Measurements from ENCODE around the gene ASF1B.
A peak's percentile ranks its signal among the peaks of the same experiment; 100 is the strongest.
"Not testable (repeated sequence)": the region's sequence is repeated elsewhere in the genome, so short reads cannot be mapped to it uniquely, and the experiment has no call there.

The ASF1B gene
- 1.8 to 4.0 (median 2.3) reads per million in 4 experiments for total RNA-seq

GRCh38 chr19:14136509-14137281, at the start of gene ASF1B:
Gene ASF1B (minus strand): TSS chr19:14136589. CDS start chr19:14136456, 133 bp downstream.
- DNase-seq = peak; percentile 99

GRCh38 chr19:14185691-14186090, 49.3 kb upstream of the ASF1B start:
- not testable (repeated sequence) for DNase-seq

- no peak for DNase-seq
Measured at GRCh38 chr19:14185158-14185557, 48.8 kb upstream of the ASF1B start.

DNA sequence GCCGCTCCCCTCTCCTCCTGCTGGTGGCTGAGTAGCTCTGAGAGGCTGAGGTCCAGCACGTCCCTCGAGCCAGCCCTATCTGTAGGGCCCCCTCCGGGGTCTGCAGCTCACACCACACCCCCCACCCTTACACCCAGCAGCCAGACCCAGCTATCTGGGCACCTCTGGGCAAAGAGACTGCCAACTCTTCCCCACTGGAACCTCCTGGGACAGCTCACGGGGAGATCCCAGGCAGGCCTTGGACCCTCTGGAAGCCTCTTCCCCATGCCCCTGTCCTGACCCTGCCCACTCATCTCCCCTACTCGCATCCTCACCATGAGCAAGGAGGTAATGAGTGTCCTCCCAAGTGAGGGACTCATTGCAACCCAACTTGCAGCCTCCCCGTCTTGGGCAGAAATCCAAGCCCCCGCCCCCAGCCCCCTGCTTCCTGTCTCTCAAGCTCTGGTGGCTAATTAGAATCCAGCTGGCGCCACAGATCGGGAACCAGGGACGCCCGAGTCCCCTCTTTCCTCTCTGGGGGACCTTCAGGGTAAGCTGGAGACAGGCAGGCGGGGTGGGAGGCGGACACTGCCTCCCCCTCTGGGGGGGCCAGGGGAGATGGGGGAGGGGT, 47.5 kb upstream of the ASF1B start:
- no peak for DNase-seq

DNA sequence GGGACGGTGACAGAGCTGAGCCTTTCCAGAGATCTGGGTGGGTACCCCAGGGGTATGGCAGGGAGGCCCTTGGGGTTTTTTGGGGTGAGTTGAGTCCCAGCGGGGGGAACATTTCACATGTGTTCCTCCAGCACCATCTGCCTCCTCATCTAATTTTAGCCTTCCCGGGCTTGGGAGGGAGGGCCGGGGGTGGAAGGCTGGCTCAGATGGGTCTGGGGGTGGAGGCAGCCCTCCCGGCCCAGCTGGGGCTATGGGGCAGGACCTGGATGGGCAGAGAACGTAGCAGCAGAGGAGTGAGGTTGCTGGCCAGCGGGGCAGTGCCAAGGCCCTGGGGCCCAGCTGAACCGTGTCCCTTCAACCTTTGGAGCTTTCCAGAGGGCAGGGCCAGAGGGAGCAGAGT, 46.1 kb upstream of the ASF1B start:
- DNase-seq = no peak

GRCh38 chr19:14181906-14182305, 45.5 kb upstream of the ASF1B start:
- no peak for DNase-seq

DNA sequence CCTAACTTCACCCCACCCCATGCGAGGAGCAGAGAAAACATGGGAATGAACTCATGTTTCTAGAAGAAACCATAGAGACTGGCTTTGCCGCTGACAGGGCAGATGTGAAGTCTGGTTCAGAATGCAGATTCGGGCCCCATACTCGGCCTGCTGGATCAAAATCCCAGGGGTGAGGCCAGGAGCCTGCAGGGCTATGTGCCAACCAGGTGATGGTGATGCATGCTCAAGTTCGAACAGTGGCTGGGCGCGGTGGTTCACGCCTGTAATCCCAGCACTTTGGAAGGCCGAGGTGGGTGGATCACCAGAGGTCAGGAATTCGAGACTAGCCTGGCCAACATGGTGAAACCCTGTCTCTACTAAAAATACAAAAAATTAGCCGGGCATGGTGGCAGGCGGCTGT, 44.8 kb upstream of the ASF1B start:
- not testable (repeated sequence) for DNase-seq

GRCh38 chr19:14177496-14178074, 41.2 kb upstream of the ASF1B start:
- DNase-seq = no peak

GRCh38 chr19:14175351-14175792, 39.0 kb upstream of the ASF1B start:
- DNase-seq = no peak

DNA sequence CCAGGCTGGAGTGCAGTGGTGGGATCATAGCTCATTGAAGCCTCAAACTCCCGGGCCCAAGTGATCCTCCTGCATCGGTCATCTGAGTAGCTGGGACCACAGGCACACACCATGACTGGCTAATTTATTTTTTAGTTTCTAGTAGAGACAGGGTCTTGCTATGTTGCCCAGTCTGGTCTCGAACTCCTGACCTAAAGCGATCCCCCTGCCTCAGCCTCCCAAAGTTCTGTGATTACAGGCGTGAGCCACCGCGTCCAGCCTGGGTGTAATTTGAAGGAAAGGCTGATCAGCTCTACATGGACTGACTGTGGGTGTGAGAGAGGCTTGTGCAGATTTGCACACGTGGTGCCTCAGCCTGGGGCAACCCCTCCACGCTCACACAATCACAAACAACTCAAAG, 38.5 kb upstream of the ASF1B start:
- no peak for DNase-seq

DNA sequence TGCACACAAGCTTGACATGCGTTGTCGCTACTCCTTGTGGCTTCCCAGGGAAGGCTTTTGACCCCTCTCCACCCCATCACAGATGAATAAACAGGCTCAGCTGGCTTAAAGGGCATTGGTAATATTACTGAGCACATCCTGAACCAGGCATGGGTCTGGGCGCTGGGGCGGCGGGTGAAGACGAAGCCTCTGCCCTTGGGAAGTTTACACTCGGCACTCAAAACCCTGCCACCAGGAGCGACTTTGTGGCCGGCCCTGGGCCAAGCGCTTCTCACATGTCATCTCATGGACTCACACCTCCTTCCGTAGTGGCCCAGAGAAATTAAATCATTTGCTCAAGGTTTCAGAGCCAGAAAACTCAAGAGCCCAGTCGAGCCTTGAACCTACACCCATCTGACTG, 32.6 kb upstream of the ASF1B start:
- no peak for DNase-seq

GRCh38 chr19:14168259-14168972, 32.0 kb upstream of the ASF1B start:
- DNase-seq = no peak

- DNase-seq = no peak
Measured at GRCh38 chr19:14167576-14168138, 31.3 kb upstream of the ASF1B start.

DNA sequence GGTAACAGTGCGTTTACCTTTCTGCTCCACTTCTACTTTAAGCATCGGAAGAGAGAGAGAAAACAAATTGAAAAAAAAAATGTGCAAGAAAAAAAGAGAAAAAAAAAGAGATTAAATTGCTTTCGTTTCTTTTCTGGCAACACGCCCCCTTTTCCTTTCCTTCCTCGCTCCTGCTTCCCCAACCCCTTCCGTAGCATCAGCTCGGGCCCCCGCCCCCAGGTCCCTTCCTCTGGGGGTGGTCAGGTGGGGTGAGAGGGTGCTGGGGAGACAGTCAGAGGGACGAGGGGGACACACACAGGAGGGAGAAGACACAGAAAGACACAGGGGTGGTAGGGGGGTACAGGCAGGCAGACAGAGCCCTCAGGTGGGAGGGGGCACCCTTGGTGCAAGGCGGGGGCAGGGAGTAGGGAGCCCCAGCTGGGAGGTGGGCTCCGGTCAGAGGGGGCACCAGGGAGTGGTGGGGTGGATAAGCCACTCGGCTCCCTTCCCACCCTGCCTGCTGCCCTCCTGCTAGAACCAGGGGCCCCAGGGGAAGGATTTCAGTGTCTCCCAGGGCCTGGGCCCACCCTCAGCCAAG, 30.7 kb upstream of the ASF1B start:
- DNase-seq = no peak

DNA sequence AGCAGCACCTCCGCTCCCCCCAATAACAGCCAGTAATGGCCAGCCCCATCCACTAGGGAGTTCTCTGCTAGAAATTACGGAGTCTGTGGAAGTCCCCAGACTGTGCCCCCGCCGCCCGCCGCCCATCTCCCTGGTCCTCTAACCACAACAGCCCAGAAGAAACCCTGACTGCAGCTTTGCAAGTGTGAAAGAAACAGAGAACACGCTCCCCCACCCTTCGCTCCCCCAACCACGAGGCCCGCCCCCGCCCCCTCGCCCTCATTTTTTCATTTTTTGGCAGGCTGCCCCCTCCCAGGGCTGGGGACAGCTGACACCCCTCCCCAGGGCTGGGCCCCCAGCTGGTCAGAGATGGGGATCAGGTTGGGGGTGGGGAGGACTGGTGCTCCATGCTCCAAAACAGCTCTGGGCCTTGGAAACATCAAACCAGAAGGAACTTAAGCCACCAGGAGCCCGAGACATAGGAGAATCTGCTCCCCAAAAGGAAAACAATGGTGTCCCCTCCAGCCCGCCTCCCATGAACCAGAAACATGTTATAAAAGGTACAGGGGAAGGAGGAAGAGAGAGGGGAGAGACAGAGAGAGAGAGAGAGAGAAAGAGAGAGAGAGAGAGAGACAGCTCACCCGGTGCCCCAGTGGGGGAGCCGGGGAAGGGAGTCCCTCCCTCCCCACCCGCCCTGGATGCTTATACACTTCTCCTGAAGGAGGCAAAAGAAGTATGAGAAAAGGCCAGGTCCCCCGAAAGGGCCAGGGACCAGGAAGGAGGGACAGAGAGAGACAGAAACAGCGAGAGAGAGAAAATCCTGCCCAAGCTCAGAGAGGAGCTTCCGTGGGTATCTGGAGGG, 29.8 kb upstream of the ASF1B start:
- no peak for DNase-seq

DNA sequence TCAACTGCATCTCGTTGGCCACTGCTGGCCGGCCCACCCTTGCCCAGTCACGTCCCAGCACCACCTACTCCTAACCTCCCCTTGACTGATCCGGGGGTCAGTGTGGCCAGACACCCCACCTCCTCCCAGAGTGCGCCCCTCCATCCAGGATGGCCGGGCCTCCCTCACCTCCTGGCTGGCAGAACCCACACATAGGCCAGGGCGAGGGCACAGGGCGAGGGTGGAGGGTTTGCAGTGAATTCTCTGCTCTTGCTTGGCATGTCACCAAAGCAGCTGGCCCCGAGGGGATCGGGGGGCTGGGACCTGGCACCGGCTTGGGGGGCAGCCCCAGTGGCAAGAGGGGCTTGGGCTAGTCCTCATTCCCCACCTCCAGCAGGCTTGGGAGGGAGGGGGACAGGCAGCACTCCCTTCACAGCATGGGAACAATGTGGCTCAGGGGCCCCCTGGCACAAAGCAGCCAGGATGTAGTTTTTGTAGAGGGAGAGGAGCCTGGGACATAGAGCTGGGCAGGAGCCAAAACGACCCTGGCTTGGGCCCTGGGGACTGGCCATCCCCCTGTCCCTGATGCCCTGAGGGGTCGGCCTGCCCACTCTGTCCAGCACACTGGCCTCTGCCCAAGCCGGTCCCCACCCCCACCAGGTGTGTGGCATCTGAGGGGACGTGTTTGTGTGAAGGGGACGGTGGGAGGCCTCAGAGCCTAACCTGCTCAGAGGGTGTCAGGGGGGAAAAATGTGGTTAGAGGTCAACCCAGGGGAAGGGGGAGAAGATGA, 28.5 kb upstream of the ASF1B start:
- no peak for DNase-seq

DNA sequence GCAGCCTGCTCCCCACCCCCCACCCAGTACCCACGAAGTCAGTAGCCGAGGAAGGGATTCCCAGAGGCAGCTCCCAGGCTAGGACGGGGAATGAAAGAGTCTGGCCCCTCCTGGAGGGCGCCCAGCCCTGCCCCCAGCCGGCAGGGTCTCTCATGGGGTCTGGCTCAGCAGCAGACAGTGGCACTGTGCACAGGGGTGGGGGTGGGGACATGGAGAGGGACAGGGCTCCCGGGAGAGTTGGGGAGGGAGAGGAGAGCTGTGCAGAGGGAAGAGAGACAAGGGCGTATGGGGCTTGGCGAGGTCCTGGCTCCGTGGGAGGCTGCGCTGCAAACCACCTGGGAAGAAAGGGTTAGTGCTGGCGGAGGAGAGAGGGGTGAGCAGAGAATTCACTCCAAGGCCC, 27.7 kb upstream of the ASF1B start:
- DNase-seq = no peak

- DNase-seq = no peak
Measured at GRCh38 chr19:14162871-14163297, 26.5 kb upstream of the ASF1B start.

DNA sequence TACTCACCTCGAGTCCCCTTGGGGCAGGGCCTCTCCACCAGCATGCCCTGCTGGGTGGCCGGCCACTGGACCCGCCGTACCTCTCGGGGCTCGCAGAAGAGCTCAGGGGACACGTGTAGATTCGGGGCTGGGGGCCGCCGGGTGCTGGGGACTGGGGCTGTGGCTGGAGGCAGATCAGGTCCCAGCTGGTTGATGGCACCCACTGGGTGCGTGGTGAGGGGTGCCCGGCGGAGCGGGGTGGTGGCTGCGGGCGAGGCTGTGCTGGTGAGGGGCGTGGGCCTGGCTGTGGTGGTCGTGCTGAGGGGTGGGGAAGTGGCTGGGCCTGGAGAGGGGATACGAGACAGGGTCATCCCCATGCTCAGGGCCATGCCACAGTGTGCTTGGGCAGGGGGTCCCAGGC, 24.9 kb upstream of the ASF1B start:
- no peak for DNase-seq

GRCh38 chr19:14160017-14160703, 23.8 kb upstream of the ASF1B start:
- DNase-seq = no peak

All from effector CD8-positive, alpha-beta T cell (primary cell).